HG03565 (cell line): ENCODE measurements around the gene BTLA.
"Not testable (repeated sequence)": the region's sequence is repeated elsewhere in the genome, so short reads cannot be mapped to it uniquely, and the experiment has no call there.

ENCODE experiments used
- ATAC-seq: cut with Tn5 transposase; IDR thresholded peaks from one replicate; pipeline ENCODE4 v1.9.1; 2021; ENCODE audit warnings: mild to moderate bottlenecking, moderate library complexity; ENCODE audit not compliant: unreplicated experiment

BTLA gene

GRCh38 chr3:112498914-112499711 lies at the start of gene BTLA:
Gene BTLA (minus strand): TSS chr3:112499472. CDS start chr3:112499358, 114 bp downstream.
- ATAC-seq: peak; percentile 56

GRCh38 chr3:112546216-112546759 lies 47.0 kb upstream of the BTLA start:
- no peak for ATAC-seq

- ATAC-seq: peak; percentile 93
Observed at GRCh38 chr3:112539825-112540650, 40.8 kb upstream of the BTLA start.

GRCh38 chr3:112531358-112531781 lies 32.1 kb upstream of the BTLA start:
- no peak for ATAC-seq

- no peak for ATAC-seq
Observed at GRCh38 chr3:112530573-112530972, 31.3 kb upstream of the BTLA start.

GRCh38 chr3:112524127-112524526 lies 24.9 kb upstream of the BTLA start:
- not testable (repeated sequence) for ATAC-seq

- ATAC-seq: peak; percentile 49
Observed at GRCh38 chr3:112519424-112520001, 20.2 kb upstream of the BTLA start.

GRCh38 chr3:112518970-112519369 lies 19.7 kb upstream of the BTLA start:
- ATAC-seq: not testable (repeated sequence)

GRCh38 chr3:112514527-112515128 lies 15.4 kb upstream of the BTLA start:
- peak; percentile 97 for ATAC-seq

- ATAC-seq: no peak
Observed at GRCh38 chr3:112512320-112512719, 13.0 kb upstream of the BTLA start.

GRCh38 chr3:112508860-112509259 lies 9.6 kb upstream of the BTLA start:
- no peak for ATAC-seq

GRCh38 chr3:112508261-112508660 lies 9.0 kb upstream of the BTLA start:
- ATAC-seq: no peak

GRCh38 chr3:112505907-112506306 lies 6.6 kb upstream of the BTLA start:
- ATAC-seq: no peak

- ATAC-seq: no peak
Observed at GRCh38 chr3:112504123-112504522, 4.9 kb upstream of the BTLA start.

GRCh38 chr3:112503304-112503972 lies 4.2 kb upstream of the BTLA start:
- ATAC-seq: no peak

GRCh38 chr3:112500621-112501020 lies 1.3 kb upstream of the BTLA start:
- ATAC-seq: no peak

- ATAC-seq: no peak
Observed at GRCh38 chr3:112497897-112498548, 1.2 kb downstream of the BTLA start.

GRCh38 chr3:112496366-112497067 lies 2.8 kb downstream of the BTLA start:
- no peak for ATAC-seq

GRCh38 chr3:112494448-112494767 lies 4.9 kb downstream of the BTLA start:
- not testable (repeated sequence) for ATAC-seq
